GM10847 (cell line): Measurements from ENCODE around the gene FCHO1.

Experiments used
- POLR2A ChIP-seq: IDR thresholded peaks from 2 replicates; pipeline ENCODE4 v1.6.1; 2011; ENCODE audit not compliant: insufficient read length; ENCODE audit errors: extremely low read depth

The FCHO1 gene

GRCh38 chr19:17775245-17775927 is 24.1 kb downstream of the FCHO1 start:
- no peak for TF ChIP-seq POLR2A

- no peak for TF ChIP-seq POLR2A
These were observed 24.9 kb downstream of the FCHO1 start for GRCh38 chr19:17775991-17776803.

GRCh38 chr19:17778251-17778967 is 27.1 kb downstream of the FCHO1 start:
- TF ChIP-seq POLR2A = no peak

- TF ChIP-seq POLR2A = no peak
These were observed 28.0 kb downstream of the FCHO1 start for GRCh38 chr19:17778968-17779929.

GRCh38 chr19:17780781-17781180 is 29.5 kb downstream of the FCHO1 start:
- no peak for TF ChIP-seq POLR2A

GRCh38 chr19:17784201-17785008 is 33.1 kb downstream of the FCHO1 start:
- TF ChIP-seq POLR2A = no peak

- no peak for TF ChIP-seq POLR2A
These were observed 36.1 kb downstream of the FCHO1 start for GRCh38 chr19:17787274-17787913.

- no peak for TF ChIP-seq POLR2A
These were observed 37.4 kb downstream of the FCHO1 start for GRCh38 chr19:17788632-17789031.

GRCh38 chr19:17790059-17790780 is 38.9 kb downstream of the FCHO1 start:
- TF ChIP-seq POLR2A = no peak

GRCh38 chr19:17794412-17794730 is 43.1 kb downstream of the FCHO1 start:
- TF ChIP-seq POLR2A = no peak

- no peak for TF ChIP-seq POLR2A
These were observed 43.6 kb downstream of the FCHO1 start, which contains the start of gene B3GNT3 for GRCh38 chr19:17794731-17795494. B3GNT3 (plus strand) TSS chr19:17795138; CDS start chr19:17807808, 12,670 bp downstream.

- no peak for TF ChIP-seq POLR2A
These were observed 44.2 kb downstream of the FCHO1 start for GRCh38 chr19:17795495-17795856.
